ENCODE results near the gene RXFP4. TPM values are rescaled to one million over a fixed set of nuclear protein-coding genes. Genes with fewer than 3 reads are reported as not detected.

The RXFP4 gene
- total RNA-seq, 4 donors from 2014 or later = not detected

DNA sequence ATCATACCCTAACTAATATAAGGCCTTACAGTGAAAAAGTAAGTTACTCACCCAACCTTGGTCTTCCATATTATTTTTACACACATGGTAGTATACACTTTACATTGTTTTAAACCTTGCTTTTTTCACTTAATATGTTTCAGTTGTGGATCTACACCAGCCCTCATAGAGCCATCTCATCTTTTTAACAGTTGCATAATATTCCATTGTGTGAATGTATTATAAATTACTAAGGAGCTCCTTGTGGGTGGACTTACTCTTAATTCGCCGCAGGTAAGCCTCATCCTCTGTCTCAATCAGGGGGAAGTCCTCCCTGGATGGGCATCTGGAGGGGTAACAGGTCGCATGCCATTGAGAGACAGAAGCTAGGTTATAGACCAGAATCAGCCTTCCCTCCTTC lies 13.2 kb downstream of the RXFP4 start:
- Histone ChIP-seq H3K4me1 (no peaks in the 10 kb centered on the region), H3K36me3 (no peaks in the 10 kb centered on the region), H3K27me3 (no peaks in the 10 kb centered on the region), H3K9me3 (no peaks in the 10 kb centered on the region), H3K4me3 (no peak overlapping the region), H3K27ac (no peak overlapping the region)
- intact Hi-C loops (cut with DNase I; ENCODE audit: low total_unique reads) = no loop called here
- TF ChIP-seq, protein P1, sequence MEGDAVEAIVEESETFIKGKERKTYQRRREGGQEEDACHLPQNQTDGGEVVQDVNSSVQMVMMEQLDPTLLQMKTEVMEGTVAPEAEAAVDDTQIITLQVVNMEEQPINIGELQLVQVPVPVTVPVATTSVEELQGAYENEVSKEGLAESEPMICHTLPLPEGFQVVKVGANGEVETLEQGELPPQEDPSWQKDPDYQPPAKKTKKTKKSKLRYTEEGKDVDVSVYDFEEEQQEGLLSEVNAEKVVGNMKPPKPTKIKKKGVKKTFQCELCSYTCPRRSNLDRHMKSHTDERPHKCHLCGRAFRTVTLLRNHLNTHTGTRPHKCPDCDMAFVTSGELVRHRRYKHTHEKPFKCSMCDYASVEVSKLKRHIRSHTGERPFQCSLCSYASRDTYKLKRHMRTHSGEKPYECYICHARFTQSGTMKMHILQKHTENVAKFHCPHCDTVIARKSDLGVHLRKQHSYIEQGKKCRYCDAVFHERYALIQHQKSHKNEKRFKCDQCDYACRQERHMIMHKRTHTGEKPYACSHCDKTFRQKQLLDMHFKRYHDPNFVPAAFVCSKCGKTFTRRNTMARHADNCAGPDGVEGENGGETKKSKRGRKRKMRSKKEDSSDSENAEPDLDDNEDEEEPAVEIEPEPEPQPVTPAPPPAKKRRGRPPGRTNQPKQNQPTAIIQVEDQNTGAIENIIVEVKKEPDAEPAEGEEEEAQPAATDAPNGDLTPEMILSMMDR (IDR thresholded peaks at IDR 0.05) = no peak
- TF ChIP-seq POLR2A (IDR thresholded peaks at IDR 0.05) = no peak
- no peak for DNase-seq

- intact Hi-C loops (cut with DNase I; ENCODE audit: low total_unique reads) = no loop called here
- no peak for DNase-seq
- H3K36me3 ChIP-seq = no peaks in the 10 kb centered on the region
Measured at GRCh38 chr1:155957411-155957915, 16.0 kb downstream of the RXFP4 start.

GRCh38 chr1:155960081-155960745 lies 18.8 kb downstream of the RXFP4 start:
- no peak for DNase-seq
- Histone ChIP-seq H3K27me3 (no peaks in the 10 kb centered on the region), H3K27ac (peak overlapping the region; percentile 67 to 74), H3K4me1 (peaks cover 11 to 15% of the 10 kb centered on the region in 2 donors), H3K36me3 (no peaks in the 10 kb centered on the region), H3K4me3 (no peak overlapping the region), H3K9me3 (no peaks in the 10 kb centered on the region)
- TF ChIP-seq, protein P1 (IDR thresholded peaks at IDR 0.05) = no peak
- TF ChIP-seq POLR2A (IDR thresholded peaks at IDR 0.05) = no peak
- intact Hi-C loops (cut with DNase I; ENCODE audit: low total_unique reads) = no loop called here

More at GRCh38 chr1:155957411-155957915, 16.0 kb downstream of the RXFP4 start:
- TF ChIP-seq, protein P1 (IDR thresholded peaks at IDR 0.05) = no peak
- no peak for TF ChIP-seq POLR2A (IDR thresholded peaks at IDR 0.05)
- no peak overlapping the region for H3K4me3 ChIP-seq
- H3K9me3 ChIP-seq = no peaks in the 10 kb centered on the region
- H3K27me3 ChIP-seq = no peaks in the 10 kb centered on the region
- peaks cover 8 to 11% of the 10 kb centered on the region in 2 donors for H3K4me1 ChIP-seq
- no peak overlapping the region for H3K27ac ChIP-seq

DNA sequence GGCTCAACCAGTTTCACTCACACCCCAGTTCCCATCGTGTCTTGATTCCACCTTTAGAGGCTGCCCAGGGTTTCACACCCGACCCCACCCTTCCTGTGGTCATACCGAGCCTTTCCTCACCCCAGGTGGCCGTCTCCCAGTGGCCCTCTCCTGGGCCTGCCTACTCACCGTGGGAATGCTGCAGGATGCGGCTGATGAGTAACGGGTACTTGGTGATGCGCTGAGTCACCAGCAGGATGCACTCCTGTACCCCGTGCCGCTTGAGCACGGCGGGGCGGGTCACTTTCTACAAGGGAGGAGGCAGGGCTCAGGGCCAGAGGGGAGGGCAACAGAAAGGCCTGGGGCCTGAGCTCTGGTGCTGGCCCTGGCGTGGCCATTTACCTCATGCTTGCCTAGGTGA lies 20.5 kb downstream of the RXFP4 start:
- peak; percentile 70 to 75 for DNase-seq
- intact Hi-C loops (cut with DNase I; ENCODE audit: low total_unique reads) = no loop called here
- no peaks in the 10 kb centered on the region for H3K27me3 ChIP-seq
- no peak overlapping the region for H3K4me3 ChIP-seq
- H3K9me3 ChIP-seq = no peaks in the 10 kb centered on the region
- H3K36me3 ChIP-seq = no peaks in the 10 kb centered on the region
- peak overlapping the region; percentile 67 to 74 for H3K27ac ChIP-seq
- no peak for TF ChIP-seq POLR2A (IDR thresholded peaks at IDR 0.05)
- TF ChIP-seq, protein P1 (IDR thresholded peaks at IDR 0.05) = peak in 2 of 4 experiments; percentile 31 to 62
- H3K4me1 ChIP-seq = peaks cover 11 to 16% of the 10 kb centered on the region in 2 donors

- intact Hi-C loops (cut with DNase I; ENCODE audit: low total_unique reads) = no loop called here
- Histone ChIP-seq H3K27me3 (no peaks in the 10 kb centered on the region), H3K36me3 (no peaks in the 10 kb centered on the region), H3K9me3 (no peaks in the 10 kb centered on the region), H3K4me1 (peaks cover 11 to 24% of the 10 kb centered on the region in 2 donors), H3K4me3 (no peak overlapping the region), H3K27ac (peak overlapping the region; percentile 67 to 74)
- TF ChIP-seq POLR2A (IDR thresholded peaks at IDR 0.05) = no peak
- TF ChIP-seq, protein P1 (IDR thresholded peaks at IDR 0.05) = no peak
- DNase-seq = peak in 1 of 2 donors; percentile 51
Measured at GRCh38 chr1:155962599-155963211, 21.3 kb downstream of the RXFP4 start.
